ENCODE data around the gene GLB1L.
"Not testable (repeated sequence)": the region's sequence is repeated elsewhere in the genome, so short reads cannot be mapped to it uniquely, and the experiment has no call there.

GLB1L gene

DNA sequence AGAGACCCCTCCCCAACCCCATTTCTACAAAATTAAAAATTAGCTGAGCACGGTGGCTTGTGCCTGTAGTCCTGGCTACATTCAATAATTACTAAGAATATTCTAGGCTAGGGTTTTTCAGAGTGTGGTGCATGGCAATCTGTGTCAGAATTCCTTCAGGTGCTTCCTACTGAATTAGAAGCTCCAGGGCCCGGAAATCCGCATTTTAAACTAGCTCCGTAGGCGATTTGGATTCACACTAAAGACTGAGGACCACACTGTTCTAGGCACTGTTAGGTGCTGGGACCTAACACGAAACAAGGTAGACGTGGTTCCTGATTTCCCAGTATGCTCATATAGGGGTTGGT is 39.3 kb downstream of the GLB1L start:
- no peaks in the 10 kb centered on the region for H3K9me3 ChIP-seq (ENCODE audit: control insufficient read depth, low read length)
- H3K4me2 ChIP-seq (ENCODE audit: low read length, poor library complexity, severe bottlenecking) = peak overlapping the region; percentile 55
- peak overlapping the region in 1 of 2 experiments; percentile 15 for H3K18ac ChIP-seq (ENCODE audit: low read depth in 1 of 2, low read length in 2 of 2)
- peak overlapping the region; percentile 90 for H3K9ac ChIP-seq (ENCODE audit: low read length)
- H2AFZ ChIP-seq (ENCODE audit: low read depth, low read length) = peak overlapping the region; percentile 66
- peaks cover 14% of the 10 kb centered on the region for H3K4me1 ChIP-seq (ENCODE audit: control insufficient read depth, insufficient read depth, low read depth, low read length)
- no peak overlapping the region for H4K8ac ChIP-seq (ENCODE audit: low read length)
- H2AK5ac ChIP-seq (ENCODE audit: low read length, severe bottlenecking) = no peak overlapping the region
- no peak overlapping the region for H4K91ac ChIP-seq (ENCODE audit: low read length)
- H3K36me3 ChIP-seq (ENCODE audit: control insufficient read depth in 1 of 2, insufficient read depth in 2 of 2, low read depth in 1 of 2, low read length in 2 of 2) = peaks cover 29 to 33% of the 10 kb centered on the region in 2 experiments
- H3K27me3 ChIP-seq (ENCODE audit: control insufficient read depth in 1 of 2, insufficient read depth in 1 of 2, low read length in 2 of 2) = no peaks in the 10 kb centered on the region
- H2BK120ac ChIP-seq (ENCODE audit: low read depth, low read length) = no peak overlapping the region
- H3K27ac ChIP-seq (ENCODE audit: low read length, poor library complexity, severe bottlenecking) = no peak overlapping the region
- H3K23ac ChIP-seq (ENCODE audit: low read length in 2 of 2) = no peak overlapping the region
- H2BK12ac ChIP-seq (ENCODE audit: low read length in 2 of 2) = no peak overlapping the region
- H3K14ac ChIP-seq (ENCODE audit: low read length in 2 of 2) = peak overlapping the region in 1 of 2 experiments; percentile 0
- DNase-seq = no peak
- H3K4ac ChIP-seq (ENCODE audit: low read depth in 1 of 2, low read length in 2 of 2) = peak overlapping the region in 1 of 2 experiments; percentile 2
- H3K79me1 ChIP-seq (replicated peaks; ENCODE audit: low read length, poor library complexity, severe bottlenecking) = peaks cover 8% of the 10 kb centered on the region
- H2BK5ac ChIP-seq (ENCODE audit: low read depth, low read length, poor library complexity, severe bottlenecking) = no peak overlapping the region
- H3K4me3 ChIP-seq (ENCODE audit: insufficient read depth in 1 of 2, low read depth in 1 of 2, low read length in 2 of 2) = peak overlapping the region in 1 of 2 experiments; percentile 87
- 32% methylated on average over 6 of the region's 7 CpGs for WGBS
- no peak overlapping the region for H2BK15ac ChIP-seq (ENCODE audit: low read depth, poor library complexity, severe bottlenecking)

DNA sequence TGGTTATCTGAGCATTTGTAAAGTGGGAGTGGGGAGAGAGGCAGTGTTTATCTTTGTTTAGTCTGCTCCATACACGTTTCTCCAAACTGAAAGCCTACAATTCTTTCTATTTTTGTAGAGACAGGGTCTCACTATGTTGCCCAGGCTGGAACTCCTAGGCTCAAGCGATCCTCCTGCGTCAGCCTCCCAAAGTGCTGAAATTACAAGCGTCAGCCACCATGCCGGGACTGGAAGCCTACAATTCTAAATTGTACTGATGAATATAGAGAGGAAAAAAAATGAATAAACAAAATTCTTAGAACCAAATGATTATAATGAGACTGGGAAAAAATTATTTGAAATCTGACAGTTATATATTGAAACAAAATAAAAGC is 40.1 kb downstream of the GLB1L start:
- 100% methylated on average over 3 of the region's 5 CpGs for WGBS
- no peaks in the 10 kb centered on the region for H3K9me3 ChIP-seq (ENCODE audit: control insufficient read depth, low read length)

DNA sequence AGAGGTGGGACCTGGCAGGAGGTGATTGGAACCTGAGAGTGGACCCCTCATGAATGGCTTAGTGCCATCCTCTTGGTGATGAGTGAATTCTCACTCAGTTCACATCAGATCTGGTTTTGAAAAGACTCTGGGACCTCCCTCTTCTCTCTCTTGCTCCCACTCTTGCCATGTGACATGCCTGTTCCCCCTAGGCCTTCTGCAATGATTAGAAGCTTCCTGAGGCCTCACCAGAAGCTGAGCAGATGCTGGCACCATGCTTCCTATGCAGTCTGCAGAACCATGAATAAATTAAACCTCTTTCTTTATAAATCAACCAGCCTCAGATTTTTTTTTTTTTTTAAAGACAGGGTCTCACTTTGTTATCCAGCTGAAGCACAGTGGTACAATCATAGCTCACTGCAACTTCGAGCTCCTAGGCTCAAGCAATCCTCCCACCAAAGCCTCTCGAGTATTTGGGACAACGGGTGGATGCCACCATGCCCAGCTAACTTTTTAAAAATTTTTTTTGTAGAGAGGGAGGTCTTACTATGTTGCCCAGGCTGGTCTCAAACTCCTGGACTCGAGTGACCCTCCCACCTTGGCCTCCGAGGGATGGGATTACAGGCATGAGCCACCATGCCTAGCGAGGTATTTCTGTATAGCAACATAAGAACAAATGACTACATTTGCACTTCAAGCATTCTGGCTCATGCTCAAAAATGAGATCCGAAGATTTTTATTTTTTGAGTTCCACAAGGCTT is 40.6 kb downstream of the GLB1L start:
- no peak overlapping the region for H3K9ac ChIP-seq (ENCODE audit: low read length)
- no peak overlapping the region for H2BK15ac ChIP-seq (ENCODE audit: low read depth, poor library complexity, severe bottlenecking)
- no peak overlapping the region for H2AFZ ChIP-seq (ENCODE audit: low read depth, low read length)
- peaks cover 14% of the 10 kb centered on the region for H3K4me1 ChIP-seq (ENCODE audit: control insufficient read depth, insufficient read depth, low read depth, low read length)
- H2BK12ac ChIP-seq (ENCODE audit: low read length in 2 of 2) = no peak overlapping the region
- no peak overlapping the region for H2BK5ac ChIP-seq (ENCODE audit: low read depth, low read length, poor library complexity, severe bottlenecking)
- no peak overlapping the region for H3K4me2 ChIP-seq (ENCODE audit: low read length, poor library complexity, severe bottlenecking)
- no peaks in the 10 kb centered on the region for H3K9me3 ChIP-seq (ENCODE audit: control insufficient read depth, low read length)
- H3K4me3 ChIP-seq (ENCODE audit: insufficient read depth in 1 of 2, low read depth in 1 of 2, low read length in 2 of 2) = no peak overlapping the region
- peaks cover 15 to 19% of the 10 kb centered on the region in 2 experiments for H3K36me3 ChIP-seq (ENCODE audit: control insufficient read depth in 1 of 2, insufficient read depth in 2 of 2, low read depth in 1 of 2, low read length in 2 of 2)
- H2BK120ac ChIP-seq (ENCODE audit: low read depth, low read length) = no peak overlapping the region
- no peak overlapping the region for H2AK5ac ChIP-seq (ENCODE audit: low read length, severe bottlenecking)
- H3K18ac ChIP-seq (ENCODE audit: low read depth in 1 of 2, low read length in 2 of 2) = no peak overlapping the region
- no peak overlapping the region for H3K27ac ChIP-seq (ENCODE audit: low read length, poor library complexity, severe bottlenecking)
- H3K79me1 ChIP-seq (replicated peaks; ENCODE audit: low read length, poor library complexity, severe bottlenecking) = peaks cover 8% of the 10 kb centered on the region
- no peak overlapping the region for H4K91ac ChIP-seq (ENCODE audit: low read length)
- no peak overlapping the region for H4K8ac ChIP-seq (ENCODE audit: low read length)
- no peak for DNase-seq
- 85% methylated on average over 7 of the region's 7 CpGs for WGBS
- H3K27me3 ChIP-seq (ENCODE audit: control insufficient read depth in 1 of 2, insufficient read depth in 1 of 2, low read length in 2 of 2) = peaks cover 1 to 3% of the 10 kb centered on the region in 2 experiments
- H3K14ac ChIP-seq (ENCODE audit: low read length in 2 of 2) = no peak overlapping the region
- H3K4ac ChIP-seq (ENCODE audit: low read depth in 1 of 2, low read length in 2 of 2) = no peak overlapping the region
- no peak overlapping the region for H3K23ac ChIP-seq (ENCODE audit: low read length in 2 of 2)

More for the DNA sequence above, 40.1 kb downstream of the GLB1L start:
- Histone ChIP-seq H3K36me3 (ENCODE audit: control insufficient read depth in 1 of 2, insufficient read depth in 2 of 2, low read depth in 1 of 2, low read length in 2 of 2) (peaks cover 21 to 25% of the 10 kb centered on the region in 2 experiments), H2BK120ac (ENCODE audit: low read depth, low read length) (no peak overlapping the region), H3K14ac (ENCODE audit: low read length in 2 of 2) (no peak overlapping the region), H3K27ac (ENCODE audit: low read length, poor library complexity, severe bottlenecking) (no peak overlapping the region), H3K18ac (ENCODE audit: low read depth in 1 of 2, low read length in 2 of 2) (no peak overlapping the region), H3K4ac (ENCODE audit: low read depth in 1 of 2, low read length in 2 of 2) (no peak overlapping the region), H2AK5ac (ENCODE audit: low read length, severe bottlenecking) (no peak overlapping the region), H2BK12ac (ENCODE audit: low read length in 2 of 2) (no peak overlapping the region), H3K4me3 (ENCODE audit: insufficient read depth in 1 of 2, low read depth in 1 of 2, low read length in 2 of 2) (no peak overlapping the region), H3K9ac (ENCODE audit: low read length) (no peak overlapping the region), H3K4me1 (ENCODE audit: control insufficient read depth, insufficient read depth, low read depth, low read length) (peaks cover 14% of the 10 kb centered on the region), H3K4me2 (ENCODE audit: low read length, poor library complexity, severe bottlenecking) (no peak overlapping the region), H3K27me3 (ENCODE audit: control insufficient read depth in 1 of 2, insufficient read depth in 1 of 2, low read length in 2 of 2) (no peaks in the 10 kb centered on the region), H3K79me1 (replicated peaks; ENCODE audit: low read length, poor library complexity, severe bottlenecking) (peaks cover 8% of the 10 kb centered on the region), H2BK15ac (ENCODE audit: low read depth, poor library complexity, severe bottlenecking) (no peak overlapping the region), H4K8ac (ENCODE audit: low read length) (no peak overlapping the region), H2BK5ac (ENCODE audit: low read depth, low read length, poor library complexity, severe bottlenecking) (no peak overlapping the region), H3K23ac (ENCODE audit: low read length in 2 of 2) (no peak overlapping the region), H2AFZ (ENCODE audit: low read depth, low read length) (no peak overlapping the region), H4K91ac (ENCODE audit: low read length) (no peak overlapping the region)
- DNase-seq = no peak

GRCh38 chr2:219201331-219201730 is 43.9 kb downstream of the GLB1L start:
- H2AK5ac ChIP-seq (ENCODE audit: low read length, severe bottlenecking); H3K4me3 ChIP-seq (ENCODE audit: insufficient read depth in 1 of 2, low read depth in 1 of 2, low read length in 2 of 2); DNase-seq; H3K14ac ChIP-seq (ENCODE audit: low read length in 2 of 2); H2BK5ac ChIP-seq (ENCODE audit: low read depth, low read length, poor library complexity, severe bottlenecking); H3K18ac ChIP-seq (ENCODE audit: low read depth in 1 of 2, low read length in 2 of 2); H3K79me1 ChIP-seq (replicated peaks; ENCODE audit: low read length, poor library complexity, severe bottlenecking); H3K4me1 ChIP-seq (ENCODE audit: control insufficient read depth, insufficient read depth, low read depth, low read length); H3K23ac ChIP-seq (ENCODE audit: low read length in 2 of 2); H3K4ac ChIP-seq (ENCODE audit: low read depth in 1 of 2, low read length in 2 of 2); H2BK120ac ChIP-seq (ENCODE audit: low read depth, low read length); H4K8ac ChIP-seq (ENCODE audit: low read length); H4K91ac ChIP-seq (ENCODE audit: low read length); H2BK15ac ChIP-seq (ENCODE audit: low read depth, poor library complexity, severe bottlenecking); H3K9me3 ChIP-seq (ENCODE audit: control insufficient read depth, low read length); H2AFZ ChIP-seq (ENCODE audit: low read depth, low read length); H2BK12ac ChIP-seq (ENCODE audit: low read length in 2 of 2); H3K36me3 ChIP-seq (ENCODE audit: control insufficient read depth in 1 of 2, insufficient read depth in 2 of 2, low read depth in 1 of 2, low read length in 2 of 2); H3K9ac ChIP-seq (ENCODE audit: low read length); H3K27ac ChIP-seq (ENCODE audit: low read length, poor library complexity, severe bottlenecking); H3K4me2 ChIP-seq (ENCODE audit: low read length, poor library complexity, severe bottlenecking): not testable (repeated sequence)
- H3K27me3 ChIP-seq (ENCODE audit: control insufficient read depth in 1 of 2, insufficient read depth in 1 of 2, low read length in 2 of 2) = peaks cover 11 to 14% of the 10 kb centered on the region in 2 experiments
- 97% methylated on average over 16 of the region's 21 CpGs for WGBS
